Peyer's patch (tissue), 4 donors: ENCODE measurements around the gene MINDY4. TPM values are rescaled to one million over a fixed set of nuclear protein-coding genes. Genes with fewer than 3 reads are reported as not detected.

Experiments
- DNase-seq, 3 donors: peaks; one replicate each; pipeline ENCODE4 v3.0.0-alpha.2; 2017 to 2019
- H3K27ac ChIP-seq, 4 donors: fragments of 200-600 bp; sonication (generic); one replicate each; pipeline ENCODE4 v1.5.1; 2016 to 2019
- H3K27me3 ChIP-seq, 2 donors: fragments of 200-600 bp; sonication (generic); one replicate each; pipeline ENCODE4 v1.5.1; 2019
- H3K36me3 ChIP-seq, 3 donors: fragments of 200-600 bp; sonication (generic); one replicate each; pipeline ENCODE4 v1.5.1; 2016 to 2019
- H3K4me1 ChIP-seq, 4 donors: fragments of 200-600 bp; sonication (generic); one replicate each; pipeline ENCODE4 v1.5.1; 2016 to 2019
- H3K4me3 ChIP-seq, 4 donors: fragments of 200-600 bp; sonication (generic); 1 replicate in 3 of 4; 2 replicates in 1 of 4; pipeline ENCODE4 v1.5.1; 2016 to 2019; ENCODE audit warnings: mild to moderate bottlenecking in 1 of 4
- H3K9me3 ChIP-seq, 4 donors: fragments of 200-600 bp; sonication (generic); one replicate each; pipeline ENCODE4 v1.5.1; 2016 to 2019; ENCODE audit warnings: mild to moderate bottlenecking in 1 of 4
- POLR2A ChIP-seq, 2 donors: fragments of 450-650 bp; IDR thresholded peaks; one replicate each; pipeline ENCODE4 v1.5.1; 2017; ENCODE audit warnings: antibody characterized with exemption in 2 of 2, mild to moderate bottlenecking in 2 of 2, moderate library complexity in 2 of 2
- total RNA-seq, 4 donors: library from RNA; depleted of rRNA; stranded (reverse); fragments of >200 nt; gene quantifications; one replicate each; pipeline ENCODE4 v1.1.0, GENCODE V29; 2016
- TF ChIP-seq, protein P1 (sequence below), 6 experiments: fragments of 450-650 bp in 4 of 6; fragments of 200-600 bp in 2 of 6; sonication (generic) in 1 of 6; IDR thresholded peaks; one replicate each; pipeline ENCODE4 v1.5.1; 2017 to 2019; ENCODE audit warnings: antibody characterized with exemption in 6 of 6, mild to moderate bottlenecking in 3 of 6, moderate library complexity in 1 of 6

MINDY4 gene
- total RNA-seq, 4 donors from 2014 or later = 3.9 to 19.8 (median 6.8) TPM

DNA sequence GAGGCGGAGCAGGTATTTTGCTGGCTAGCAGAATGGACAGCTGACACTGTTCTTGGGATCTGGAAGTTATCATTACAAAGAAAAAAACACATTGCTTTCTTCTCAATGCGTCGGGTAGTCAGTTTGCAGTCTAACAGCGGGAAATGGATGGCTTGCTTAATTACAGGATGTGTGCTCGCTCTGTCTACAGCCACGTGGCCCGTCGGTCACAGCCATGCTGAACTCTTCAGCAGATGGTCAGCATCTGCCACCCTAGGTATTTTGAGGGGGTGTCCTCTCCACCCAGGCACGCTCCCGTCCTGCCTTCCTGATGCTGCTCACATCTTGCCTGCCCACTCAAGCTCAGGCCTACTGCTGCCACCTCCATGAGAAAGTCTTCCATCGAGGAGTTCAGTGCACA lies 39.6 kb upstream of the MINDY4 start:
- no peak for TF ChIP-seq POLR2A (IDR thresholded peaks at IDR 0.05)
- TF ChIP-seq, protein P1, sequence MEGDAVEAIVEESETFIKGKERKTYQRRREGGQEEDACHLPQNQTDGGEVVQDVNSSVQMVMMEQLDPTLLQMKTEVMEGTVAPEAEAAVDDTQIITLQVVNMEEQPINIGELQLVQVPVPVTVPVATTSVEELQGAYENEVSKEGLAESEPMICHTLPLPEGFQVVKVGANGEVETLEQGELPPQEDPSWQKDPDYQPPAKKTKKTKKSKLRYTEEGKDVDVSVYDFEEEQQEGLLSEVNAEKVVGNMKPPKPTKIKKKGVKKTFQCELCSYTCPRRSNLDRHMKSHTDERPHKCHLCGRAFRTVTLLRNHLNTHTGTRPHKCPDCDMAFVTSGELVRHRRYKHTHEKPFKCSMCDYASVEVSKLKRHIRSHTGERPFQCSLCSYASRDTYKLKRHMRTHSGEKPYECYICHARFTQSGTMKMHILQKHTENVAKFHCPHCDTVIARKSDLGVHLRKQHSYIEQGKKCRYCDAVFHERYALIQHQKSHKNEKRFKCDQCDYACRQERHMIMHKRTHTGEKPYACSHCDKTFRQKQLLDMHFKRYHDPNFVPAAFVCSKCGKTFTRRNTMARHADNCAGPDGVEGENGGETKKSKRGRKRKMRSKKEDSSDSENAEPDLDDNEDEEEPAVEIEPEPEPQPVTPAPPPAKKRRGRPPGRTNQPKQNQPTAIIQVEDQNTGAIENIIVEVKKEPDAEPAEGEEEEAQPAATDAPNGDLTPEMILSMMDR (IDR thresholded peaks at IDR 0.05) = no peak
- Histone ChIP-seq H3K27me3 (no peaks in the 10 kb centered on the region), H3K4me3 (no peak overlapping the region), H3K4me1 (no peaks in the 10 kb centered on the region), H3K27ac (no peak overlapping the region), H3K9me3 (no peaks in the 10 kb centered on the region), H3K36me3 (no peaks in the 10 kb centered on the region)
- no peak for DNase-seq

GRCh38 chr7:30732606-30733005 lies 38.6 kb upstream of the MINDY4 start:
- no peak overlapping the region for H3K4me3 ChIP-seq
- H3K9me3 ChIP-seq = no peaks in the 10 kb centered on the region
- no peaks in the 10 kb centered on the region for H3K36me3 ChIP-seq
- no peak overlapping the region for H3K27ac ChIP-seq
- TF ChIP-seq, protein P1 (IDR thresholded peaks at IDR 0.05) = no peak
- TF ChIP-seq POLR2A (IDR thresholded peaks at IDR 0.05) = no peak
- H3K27me3 ChIP-seq = no peaks in the 10 kb centered on the region
- no peaks in the 10 kb centered on the region for H3K4me1 ChIP-seq
- no peak for DNase-seq

DNA sequence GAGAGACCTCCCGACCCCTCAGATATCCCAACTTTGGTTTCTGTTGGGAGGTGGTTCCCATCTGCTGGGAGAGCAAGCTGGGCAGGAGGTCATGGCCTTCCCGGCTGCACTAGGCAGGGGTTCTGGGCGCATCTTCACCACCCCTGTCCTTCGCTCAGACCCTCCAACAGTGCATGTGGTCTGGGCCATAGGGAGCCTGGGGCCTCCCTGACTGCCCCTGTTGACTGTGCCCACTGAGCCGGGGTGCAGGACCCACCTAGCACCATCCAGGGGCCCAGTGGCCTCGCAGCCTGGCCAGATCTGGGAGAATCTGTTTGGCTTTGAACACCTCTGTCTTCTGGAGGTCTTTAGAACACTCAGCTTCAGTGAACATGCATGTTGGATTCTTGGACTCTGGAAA lies 38.0 kb upstream of the MINDY4 start:
- no peak for DNase-seq
- H3K4me3 ChIP-seq = no peak overlapping the region
- H3K4me1 ChIP-seq = no peaks in the 10 kb centered on the region
- H3K36me3 ChIP-seq = no peaks in the 10 kb centered on the region
- TF ChIP-seq, protein P1 (IDR thresholded peaks at IDR 0.05) = no peak
- TF ChIP-seq POLR2A (IDR thresholded peaks at IDR 0.05) = no peak
- no peaks in the 10 kb centered on the region for H3K27me3 ChIP-seq
- H3K27ac ChIP-seq = no peak overlapping the region
- H3K9me3 ChIP-seq = no peaks in the 10 kb centered on the region

- no peak overlapping the region for H3K4me3 ChIP-seq
Observed at GRCh38 chr7:30733691-30734090, 37.5 kb upstream of the MINDY4 start.

DNA sequence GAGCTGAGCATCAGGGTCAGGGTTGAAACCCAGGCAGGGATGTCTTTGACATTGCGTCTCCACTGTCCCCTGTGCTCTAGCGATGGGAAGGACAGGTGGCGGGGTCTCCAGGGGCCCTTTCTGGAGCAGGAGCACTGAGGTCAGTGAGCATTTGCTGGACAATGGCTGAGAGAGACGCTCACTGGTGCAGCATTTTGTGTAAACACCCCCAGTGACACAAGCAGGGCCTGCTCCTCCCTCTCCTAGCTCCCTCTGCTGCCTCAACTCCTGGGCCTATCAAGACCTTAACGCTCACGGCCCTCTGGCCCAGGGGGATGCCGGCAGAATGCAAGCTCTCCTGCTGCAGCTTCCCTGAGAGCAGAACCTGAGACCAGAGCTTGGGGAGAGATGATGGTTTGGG lies 36.7 kb upstream of the MINDY4 start:
- H3K9me3 ChIP-seq = no peaks in the 10 kb centered on the region
- no peak overlapping the region for H3K27ac ChIP-seq
- no peaks in the 10 kb centered on the region for H3K36me3 ChIP-seq
- H3K4me1 ChIP-seq = no peaks in the 10 kb centered on the region
- no peak for DNase-seq
- no peak overlapping the region for H3K4me3 ChIP-seq
- no peaks in the 10 kb centered on the region for H3K27me3 ChIP-seq
- no peak for TF ChIP-seq POLR2A (IDR thresholded peaks at IDR 0.05)
- TF ChIP-seq, protein P1 (IDR thresholded peaks at IDR 0.05) = no peak

More at GRCh38 chr7:30733691-30734090, 37.5 kb upstream of the MINDY4 start:
- Histone ChIP-seq H3K4me1 (no peaks in the 10 kb centered on the region), H3K36me3 (no peaks in the 10 kb centered on the region), H3K27me3 (no peaks in the 10 kb centered on the region), H3K9me3 (no peaks in the 10 kb centered on the region), H3K27ac (no peak overlapping the region)
- DNase-seq = no peak
- no peak for TF ChIP-seq POLR2A (IDR thresholded peaks at IDR 0.05)
- TF ChIP-seq, protein P1 (IDR thresholded peaks at IDR 0.05) = no peak

GRCh38 chr7:30735631-30736030 lies 35.6 kb upstream of the MINDY4 start:
- Histone ChIP-seq H3K9me3 (peaks cover 0 to 3% (median 0%) of the 10 kb centered on the region in 4 donors), H3K27me3 (no peaks in the 10 kb centered on the region), H3K4me1 (no peaks in the 10 kb centered on the region), H3K36me3 (no peaks in the 10 kb centered on the region), H3K27ac (no peak overlapping the region), H3K4me3 (no peak overlapping the region)
- DNase-seq = no peak
- no peak for TF ChIP-seq POLR2A (IDR thresholded peaks at IDR 0.05)
- TF ChIP-seq, protein P1 (IDR thresholded peaks at IDR 0.05) = no peak
